Measurements from ENCODE around the gene TAF6. TPM values are rescaled to one million over a fixed set of nuclear protein-coding genes. Genes with fewer than 3 reads are reported as not detected.

TAF6 gene
- polyA plus RNA-seq, 2 of the 4 experiments (the other 2 are of a cell fraction) = 36.2 to 57.0 TPM

GRCh38 chr7:100099452-100099851, 19.7 kb downstream of the TAF6 start:
- H3K27ac ChIP-seq = peak overlapping the region; percentile 94 to 100; a peak in 5 of 6 replicates
- 86% methylated on average over 12 of the region's 12 CpGs for WGBS (ENCODE audit: missing lambda C conversion rate)
- no peaks in the 10 kb centered on the region for H3K9me3 ChIP-seq
- TF ChIP-seq, protein P1, sequence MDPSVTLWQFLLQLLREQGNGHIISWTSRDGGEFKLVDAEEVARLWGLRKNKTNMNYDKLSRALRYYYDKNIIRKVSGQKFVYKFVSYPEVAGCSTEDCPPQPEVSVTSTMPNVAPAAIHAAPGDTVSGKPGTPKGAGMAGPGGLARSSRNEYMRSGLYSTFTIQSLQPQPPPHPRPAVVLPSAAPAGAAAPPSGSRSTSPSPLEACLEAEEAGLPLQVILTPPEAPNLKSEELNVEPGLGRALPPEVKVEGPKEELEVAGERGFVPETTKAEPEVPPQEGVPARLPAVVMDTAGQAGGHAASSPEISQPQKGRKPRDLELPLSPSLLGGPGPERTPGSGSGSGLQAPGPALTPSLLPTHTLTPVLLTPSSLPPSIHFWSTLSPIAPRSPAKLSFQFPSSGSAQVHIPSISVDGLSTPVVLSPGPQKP (IDR thresholded peaks at IDR 0.05; ENCODE audit: low read depth, low read length) = no peak
- no peak for TF ChIP-seq CBX2 (IDR thresholded peaks at IDR 0.05; ENCODE audit: borderline replicate concordance, low read depth)
- FAIRE-seq (no peak), DNase-seq (ENCODE audit: low read depth in 1 of 2, low spot score in 1 of 2) (no peak), ATAC-seq (no peak)
- POLR2A ChIA-PET = no interaction called here
- peak overlapping the region; percentile 98 for H3K4me3 ChIP-seq
- H3K4me1 ChIP-seq = peaks cover 18% of the 10 kb centered on the region
- H3K4me2 ChIP-seq = peak overlapping the region; percentile 85
- CTCF ChIA-PET = interaction anchor here (0.6 to 3.9 kb wide), 3 partner anchors 24 to 47 kb away, joined by 3 to 33 read pairs (median 4); no protein-coding TSS in a partner anchor

- no peak for FAIRE-seq
- Histone ChIP-seq H3K4me3 (no peak overlapping the region), H3K4me2 (peak overlapping the region; percentile 85), H3K4me1 (peaks cover 18% of the 10 kb centered on the region), H3K9me3 (no peaks in the 10 kb centered on the region), H3K27ac (no peak overlapping the region)
- 92% methylated on average over 10 of the region's 10 CpGs for WGBS (ENCODE audit: missing lambda C conversion rate)
- ChIA-PET CTCF (interaction anchor here (3.9 kb wide), 1 partner anchor 32 kb away, joined by 33 read pairs; no protein-coding TSS in a partner anchor), POLR2A (no interaction called here)
- DNase-seq (ENCODE audit: low read depth in 1 of 2, low spot score in 1 of 2) = no peak
- no peak for ATAC-seq
- TF ChIP-seq EP300 (IDR thresholded peaks at IDR 0.05) (no peak), POLR2AphosphoS2 (conservative IDR thresholded peaks at IDR 0.05; ENCODE audit: low read length) (0 out of 2 replicates have a peak, but pooled peaks have one; percentile 31), E2F6 (IDR thresholded peaks at IDR 0.05; ENCODE audit: borderline replicate concordance, low read depth) (no peak), MAZ (IDR thresholded peaks at IDR 0.05; ENCODE audit: borderline replicate concordance, low read depth, low read length) (no peak), RARB (CRISPR knock-in tag; IDR thresholded peaks at IDR 0.05) (no peak), EHF (CRISPR knock-in tag; IDR thresholded peaks at IDR 0.05) (no peak)
- TF ChIP-seq, protein P2, sequence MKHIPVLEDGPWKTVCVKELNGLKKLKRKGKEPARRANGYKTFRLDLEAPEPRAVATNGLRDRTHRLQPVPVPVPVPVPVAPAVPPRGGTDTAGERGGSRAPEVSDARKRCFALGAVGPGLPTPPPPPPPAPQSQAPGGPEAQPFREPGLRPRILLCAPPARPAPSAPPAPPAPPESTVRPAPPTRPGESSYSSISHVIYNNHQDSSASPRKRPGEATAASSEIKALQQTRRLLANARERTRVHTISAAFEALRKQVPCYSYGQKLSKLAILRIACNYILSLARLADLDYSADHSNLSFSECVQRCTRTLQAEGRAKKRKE (CRISPR knock-in tag; IDR thresholded peaks at IDR 0.05; ENCODE audit: low read depth) = no peak
Observed at GRCh38 chr7:100098913-100099312, 20.2 kb downstream of the TAF6 start.

GRCh38 chr7:100095704-100096103, 23.5 kb downstream of the TAF6 start:
- ATAC-seq = no peak
- H3K4me2 ChIP-seq = no peak overlapping the region
- peaks cover 10% of the 10 kb centered on the region; the same call in 2 of the 3 replicates for H3K4me1 ChIP-seq
- WGBS (ENCODE audit: missing lambda C conversion rate) = 95% methylated on average over 17 of the region's 17 CpGs
- no peak for TF ChIP-seq POLR2AphosphoS2 (conservative IDR thresholded peaks at IDR 0.05; ENCODE audit: low read length)
- TF ChIP-seq RFX5 (IDR thresholded peaks at IDR 0.05) = no peak
- ChIA-PET POLR2A (interaction anchor here (0.7 kb wide), 1 partner anchor 37 kb away, joined by 3 read pairs; no protein-coding TSS in a partner anchor), CTCF (interaction anchor here (1.7 kb wide), 1 partner anchor 13 kb away, joined by 6 read pairs; no protein-coding TSS in a partner anchor)
- no peak for FAIRE-seq
- H3K4me3 ChIP-seq = no peak overlapping the region
- DNase-seq (ENCODE audit: low read depth in 1 of 2, low spot score in 1 of 2) = no peak
- H3K9me3 ChIP-seq = no peaks in the 10 kb centered on the region
- H3K27ac ChIP-seq = no peak overlapping the region

DNA sequence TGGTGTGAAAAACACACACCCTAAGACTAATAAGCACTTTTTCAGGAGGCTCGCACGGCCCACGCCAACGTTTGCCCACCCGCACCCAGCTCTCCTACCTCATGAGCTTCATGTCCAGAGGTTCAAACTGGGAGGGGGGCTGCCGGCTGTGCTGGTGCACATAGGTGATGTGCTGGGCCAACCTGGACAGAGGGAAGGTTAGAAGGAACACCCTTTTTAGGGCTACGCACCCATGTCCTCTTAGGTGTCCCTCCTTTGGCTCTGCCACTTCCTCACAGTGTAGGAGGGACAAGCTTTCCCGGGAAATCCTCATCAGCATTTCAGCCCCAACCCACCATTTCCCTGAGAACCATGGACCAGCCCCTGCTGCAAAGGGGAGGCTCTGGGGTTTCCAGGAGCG, 23.9 kb downstream of the TAF6 start:
- FAIRE-seq (no peak), DNase-seq (ENCODE audit: low read depth in 1 of 2, low spot score in 1 of 2) (no peak), ATAC-seq (no peak)
- WGBS (ENCODE audit: missing lambda C conversion rate) = 90% methylated on average over 9 of the region's 9 CpGs
- H3K4me3 ChIP-seq = no peak overlapping the region
- H3K9me3 ChIP-seq = no peaks in the 10 kb centered on the region
- H3K27ac ChIP-seq = no peak overlapping the region
- POLR2A ChIA-PET = interaction anchor here (0.7 kb wide), 1 partner anchor 37 kb away, joined by 3 read pairs; no protein-coding TSS in a partner anchor
- H3K4me1 ChIP-seq = peaks cover 11% of the 10 kb centered on the region; the same call in 2 of the 3 replicates
- CTCF ChIA-PET = interaction anchor here (0.7 to 1.7 kb wide), 2 partner anchors 13 to 312 kb away, joined by 3 to 6 read pairs; no protein-coding TSS in a partner anchor
- H3K4me2 ChIP-seq = no peak overlapping the region
- TF ChIP-seq, protein P3, sequence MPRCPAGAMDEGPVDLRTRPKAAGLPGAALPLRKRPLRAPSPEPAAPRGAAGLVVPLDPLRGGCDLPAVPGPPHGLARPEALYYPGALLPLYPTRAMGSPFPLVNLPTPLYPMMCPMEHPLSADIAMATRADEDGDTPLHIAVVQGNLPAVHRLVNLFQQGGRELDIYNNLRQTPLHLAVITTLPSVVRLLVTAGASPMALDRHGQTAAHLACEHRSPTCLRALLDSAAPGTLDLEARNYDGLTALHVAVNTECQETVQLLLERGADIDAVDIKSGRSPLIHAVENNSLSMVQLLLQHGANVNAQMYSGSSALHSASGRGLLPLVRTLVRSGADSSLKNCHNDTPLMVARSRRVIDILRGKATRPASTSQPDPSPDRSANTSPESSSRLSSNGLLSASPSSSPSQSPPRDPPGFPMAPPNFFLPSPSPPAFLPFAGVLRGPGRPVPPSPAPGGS (IDR thresholded peaks at IDR 0.05) = no peak
- TF ChIP-seq RAD21 (conservative IDR thresholded peaks at IDR 0.05 in 1 of 2, IDR thresholded peaks at IDR 0.05 in 1 of 2) (no peak), HOXB13 (CRISPR knock-in tag; IDR thresholded peaks at IDR 0.05; ENCODE audit: low read depth) (no peak), FOSB (CRISPR knock-in tag; IDR thresholded peaks at IDR 0.05) (no peak), MAX (IDR thresholded peaks at IDR 0.05) (no peak), REST (IDR thresholded peaks at IDR 0.05) (no peak), HMGXB4 (CRISPR knock-in tag; IDR thresholded peaks at IDR 0.05; ENCODE audit: borderline replicate concordance) (no peak)
